ENCODE data around the gene FYN.

FYN gene

GRCh38 chr6:111725446-111726112, 147.7 kb downstream of the FYN start:
- no peak for DNase-seq (ENCODE audit: low read depth in 2 of 2)

- no peak for DNase-seq (ENCODE audit: low read depth in 2 of 2)
Measured at GRCh38 chr6:111724505-111724904, 148.7 kb downstream of the FYN start.

- DNase-seq (ENCODE audit: low read depth in 2 of 2), result no peak
Measured at GRCh38 chr6:111724039-111724438, 149.2 kb downstream of the FYN start.

DNA sequence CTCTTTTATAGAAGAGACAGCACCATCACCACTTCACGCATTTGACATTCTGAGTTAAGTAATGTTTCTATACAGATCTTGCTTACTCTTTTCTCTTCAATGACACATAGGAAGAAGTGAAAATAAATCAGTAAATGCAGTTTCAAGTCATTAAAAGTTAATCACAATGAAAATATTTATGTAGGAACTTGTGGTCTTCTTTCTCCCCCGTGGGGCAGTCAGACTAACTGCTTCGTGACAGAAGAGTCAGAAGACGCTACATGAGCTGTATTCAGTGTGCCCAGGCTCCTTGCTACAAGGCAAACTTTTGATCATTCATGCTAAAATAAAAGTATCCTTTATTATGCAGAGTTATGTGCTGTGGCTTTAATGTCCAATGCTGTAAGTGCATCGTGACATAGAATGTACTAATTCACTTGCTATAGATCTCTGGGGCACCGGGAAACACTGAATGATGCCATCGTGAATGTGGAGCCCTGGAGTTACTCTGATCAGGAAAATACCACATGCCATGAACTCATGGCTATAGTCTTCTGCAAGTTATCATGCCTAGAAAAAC, 149.8 kb downstream of the FYN start:
- no peak for DNase-seq (ENCODE audit: low read depth in 2 of 2)

DNA sequence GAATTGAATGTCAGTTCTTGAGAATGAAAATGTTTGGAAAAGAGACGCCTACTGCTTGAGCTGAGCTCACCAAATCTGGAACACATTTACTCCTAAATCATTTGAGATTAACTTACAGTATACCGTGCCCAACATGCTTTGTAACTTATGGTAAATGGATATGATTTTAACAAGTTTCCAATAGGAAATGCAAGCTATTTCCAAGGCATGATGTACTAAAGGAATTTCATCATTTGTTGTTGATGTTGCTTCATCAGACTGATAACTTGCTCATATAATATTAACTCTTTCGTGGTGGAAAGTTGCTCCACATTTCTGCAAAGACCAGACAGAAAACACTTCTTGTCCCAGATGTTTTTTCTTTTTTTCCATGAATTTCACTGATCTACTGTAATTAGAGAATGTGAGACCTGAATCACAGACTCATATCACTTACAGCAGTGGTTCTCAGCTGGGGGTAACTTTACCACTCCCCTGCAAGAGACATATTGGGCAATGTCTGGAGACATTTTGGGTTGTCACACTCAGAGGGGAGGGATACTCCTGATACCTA, 151.0 kb downstream of the FYN start:
- no peak for DNase-seq (ENCODE audit: low read depth in 2 of 2)

DNA sequence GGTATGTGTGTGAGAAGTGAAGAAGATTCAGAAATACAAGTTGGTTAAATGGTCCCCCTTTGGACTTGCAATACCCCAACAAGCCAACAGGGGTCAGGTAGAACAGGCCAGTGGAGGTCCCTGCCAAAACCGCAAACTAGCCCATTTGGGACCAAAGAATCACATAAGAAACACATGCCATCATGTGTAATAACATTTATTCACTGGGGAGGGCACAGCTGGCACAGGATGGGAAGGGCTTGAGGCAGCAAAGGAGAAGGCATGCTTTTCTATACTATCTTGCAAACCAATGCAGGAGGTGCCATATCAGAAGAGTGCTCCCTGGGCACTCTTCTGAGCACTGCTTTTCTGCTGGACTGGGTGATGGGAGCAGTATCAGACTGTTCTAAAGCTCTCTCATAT, 151.5 kb downstream of the FYN start:
- DNase-seq (ENCODE audit: low read depth in 2 of 2), result peak; percentile 30 to 31

GRCh38 chr6:111720931-111721496, 152.2 kb downstream of the FYN start:
- DNase-seq (ENCODE audit: low read depth in 2 of 2), result no peak

DNA sequence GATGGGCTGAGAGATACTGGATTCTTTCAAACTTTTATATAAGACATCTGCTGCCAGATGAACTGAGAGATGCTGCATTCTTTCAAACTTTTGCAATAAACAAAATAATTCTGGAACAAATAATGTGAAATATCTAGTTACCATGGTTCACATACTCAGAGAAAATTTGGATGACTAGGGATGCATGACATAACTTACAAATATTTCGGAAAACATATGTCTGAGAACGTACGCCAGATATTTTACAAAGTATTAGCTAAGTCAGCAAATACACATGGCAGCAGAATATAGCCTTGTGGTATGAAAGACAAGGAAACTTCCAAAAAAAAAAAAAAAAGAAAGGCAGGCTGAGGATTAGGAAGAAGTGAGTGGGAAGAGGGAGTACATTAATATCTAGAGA, 154.3 kb downstream of the FYN start:
- no peak for DNase-seq (ENCODE audit: low read depth in 2 of 2)

DNA sequence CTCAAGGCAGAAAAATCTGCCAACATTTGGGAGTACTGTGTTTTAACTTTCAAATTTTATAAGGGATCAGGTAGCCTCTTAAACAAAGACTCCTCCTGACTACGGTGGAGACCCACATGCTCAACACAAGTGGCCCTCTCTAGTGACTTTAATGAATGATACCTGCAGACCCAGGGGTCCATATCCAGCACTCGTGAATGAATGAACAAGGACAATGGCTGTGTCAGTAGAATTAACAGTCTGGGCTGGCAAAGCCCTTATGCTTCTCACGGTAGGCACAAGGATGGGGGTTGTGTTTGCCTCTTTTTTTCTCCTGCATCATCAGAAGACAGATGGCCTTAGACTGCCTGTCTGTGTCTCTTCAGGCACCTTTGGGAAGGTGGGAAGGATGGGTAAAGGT, 154.9 kb downstream of the FYN start:
- no peak for DNase-seq (ENCODE audit: low read depth in 2 of 2)

GRCh38 chr6:111717621-111718020, 155.6 kb downstream of the FYN start:
- no peak for DNase-seq (ENCODE audit: low read depth in 2 of 2)

DNA sequence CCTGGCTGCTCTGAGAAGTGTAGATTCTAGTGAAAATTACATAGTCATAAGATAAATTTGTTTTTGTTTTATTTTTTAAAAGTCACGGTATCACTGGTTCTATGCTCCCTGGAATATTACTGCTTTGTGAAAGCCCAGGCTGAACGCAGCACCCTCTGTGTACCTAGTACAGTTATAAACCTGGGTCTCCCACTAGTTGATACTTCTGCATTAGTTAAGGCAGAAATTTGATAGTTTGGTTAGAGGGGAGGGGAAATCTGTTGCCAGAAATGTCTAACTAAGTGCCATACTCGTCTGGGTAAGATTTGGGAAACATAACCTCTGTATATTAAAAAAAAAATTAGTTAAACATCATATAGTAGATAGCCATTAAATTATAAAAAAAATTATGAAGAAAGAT, 156.9 kb downstream of the FYN start:
- DNase-seq (ENCODE audit: low read depth in 2 of 2), result no peak

DNA sequence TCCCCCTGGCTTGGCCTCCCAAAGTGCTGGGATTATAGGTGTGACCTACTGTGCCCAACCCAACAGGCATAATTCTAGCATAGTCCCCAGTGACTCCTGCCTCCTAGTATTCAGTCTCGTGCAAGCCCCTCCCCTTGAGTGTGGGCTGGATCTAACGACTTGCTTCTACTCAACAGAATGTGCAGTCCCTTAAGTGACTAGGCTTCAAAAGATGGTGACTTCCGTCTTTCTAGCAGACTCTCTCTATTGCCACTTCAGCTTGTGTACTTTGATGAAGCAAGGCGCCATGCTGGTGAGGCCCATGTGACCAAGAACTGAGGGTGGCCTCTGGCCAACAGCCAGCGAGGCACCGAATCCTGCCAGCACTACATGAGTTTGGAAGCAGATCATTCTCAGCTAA, 157.9 kb downstream of the FYN start:
- no peak for DNase-seq (ENCODE audit: low read depth in 2 of 2)

DNA sequence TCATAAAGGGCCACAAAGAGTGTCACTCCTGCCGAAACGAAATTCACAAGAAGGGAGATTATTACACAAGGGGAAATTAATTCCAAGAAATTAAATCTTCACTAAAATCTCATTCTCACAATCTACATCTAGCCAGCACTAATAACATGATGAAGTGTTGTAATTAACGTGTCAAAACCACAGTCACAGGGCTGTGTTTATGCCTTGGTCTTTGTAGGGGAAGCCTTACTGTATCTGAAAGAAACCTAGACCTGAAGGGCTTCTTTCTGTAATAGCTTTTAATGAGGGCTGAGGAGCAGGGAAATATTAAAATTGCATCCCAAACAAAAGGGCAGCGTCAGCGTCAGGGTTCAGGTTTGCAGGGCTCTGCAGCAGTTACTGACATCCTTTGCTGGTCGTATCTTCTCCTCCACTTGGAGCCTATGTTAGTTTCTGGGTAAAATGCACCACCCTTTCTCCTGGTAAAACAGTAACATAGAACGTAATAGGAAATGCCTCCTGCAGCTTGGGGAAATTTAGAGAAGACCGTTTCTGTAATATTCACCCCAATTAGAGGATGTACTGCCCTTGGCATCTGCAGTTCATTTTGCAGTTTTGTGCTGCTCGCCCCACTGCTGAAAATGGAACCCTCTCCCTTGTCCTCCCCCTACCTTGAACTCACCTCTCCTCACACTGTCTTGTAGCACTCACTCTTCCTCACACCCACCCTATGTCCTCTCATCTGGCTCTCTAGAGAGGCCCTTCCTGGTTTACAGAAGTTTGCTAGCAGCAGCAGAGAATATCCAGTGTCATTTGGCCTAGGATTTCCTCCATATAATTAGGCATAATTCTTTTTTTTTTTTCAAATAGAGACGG, 158.6 kb downstream of the FYN start:
- no peak for DNase-seq (ENCODE audit: low read depth in 2 of 2)

GRCh38 chr6:111713811-111714210, 159.4 kb downstream of the FYN start:
- DNase-seq (ENCODE audit: low read depth in 2 of 2), result no peak

GRCh38 chr6:111713236-111713635, 160.0 kb downstream of the FYN start:
- DNase-seq (ENCODE audit: low read depth in 2 of 2), result no peak

GRCh38 chr6:111711984-111712752, 161.1 kb downstream of the FYN start:
- DNase-seq (ENCODE audit: low read depth in 2 of 2), result no peak

GRCh38 chr6:111711476-111711875, 161.8 kb downstream of the FYN start:
- no peak for DNase-seq (ENCODE audit: low read depth in 2 of 2)

- no peak for DNase-seq (ENCODE audit: low read depth in 2 of 2)
Measured at GRCh38 chr6:111710911-111711310, 162.3 kb downstream of the FYN start.

GRCh38 chr6:111710439-111710838, 162.8 kb downstream of the FYN start:
- DNase-seq (ENCODE audit: low read depth in 2 of 2), result no peak

- peak in 1 of 2 donors; percentile 31 for DNase-seq (ENCODE audit: low read depth in 2 of 2)
Measured at GRCh38 chr6:111709615-111710398, 163.4 kb downstream of the FYN start.

DNA sequence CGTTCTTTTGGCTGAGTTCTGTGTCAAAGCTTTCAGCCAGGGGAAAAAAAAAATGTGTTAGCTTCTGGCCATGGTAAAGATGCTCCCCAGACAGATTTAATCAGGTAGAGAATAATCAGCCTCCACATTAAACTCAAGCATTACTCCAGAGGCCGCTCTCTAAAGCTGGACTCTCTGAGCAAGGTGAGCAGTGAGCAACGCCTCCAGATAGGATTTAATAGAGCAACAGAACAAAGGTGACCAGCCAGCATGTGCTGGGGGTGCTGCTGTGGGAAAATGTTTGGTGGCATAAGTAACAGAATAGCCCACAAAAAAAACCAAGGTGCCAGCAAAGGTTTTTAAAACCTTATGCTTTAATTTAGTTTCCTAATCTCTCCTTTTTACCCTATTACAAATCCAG, 164.1 kb downstream of the FYN start:
- DNase-seq (ENCODE audit: low read depth in 2 of 2), result no peak

All from activated CD4-positive, alpha-beta T cell treated with anti-CD3 and anti-CD28 coated beads for 24 hours (primary cell).